ENCODE data around the gene ISG20L2. TPM values are rescaled to one million over a fixed set of nuclear protein-coding genes. Genes with fewer than 3 reads are reported as not detected.

Gene ISG20L2
- total and polyA plus RNA-seq, 12 donors: 5.7 to 17.5 (median 13.3) TPM

- WGBS, 2 donors: 12 to 22% methylated on average over 26 to 29 of the region's 29 CpGs
- Histone ChIP-seq H3K4me3 (peak overlapping the region in 9 of 10 donors; percentile 31 to 53 (median 48)), H3K36me3 (no peaks in the 10 kb centered on the region), H3K4me1 (peaks cover 17 to 65% (median 40%) of the 10 kb centered on the region in 9 donors), H3K27me3 (peaks cover 5 to 54% (median 34%) of the 10 kb centered on the region in 7 donors), H3K27ac (peak overlapping the region in 9 of 10 donors; percentile 13 to 82 (median 70)), H3K9me3 (no peaks in the 10 kb centered on the region)
- ATAC-seq (peak; percentile 38 to 75 (median 68)), DNase-seq (peak; percentile 69 to 72)
- intact Hi-C loops (cut with DNase I): no loop called here
- no peak for TF ChIP-seq CTCF (IDR thresholded peaks at IDR 0.05)
Measured at GRCh38 chr1:156706657-156707416, 21.7 kb downstream of the ISG20L2 start.

DNA sequence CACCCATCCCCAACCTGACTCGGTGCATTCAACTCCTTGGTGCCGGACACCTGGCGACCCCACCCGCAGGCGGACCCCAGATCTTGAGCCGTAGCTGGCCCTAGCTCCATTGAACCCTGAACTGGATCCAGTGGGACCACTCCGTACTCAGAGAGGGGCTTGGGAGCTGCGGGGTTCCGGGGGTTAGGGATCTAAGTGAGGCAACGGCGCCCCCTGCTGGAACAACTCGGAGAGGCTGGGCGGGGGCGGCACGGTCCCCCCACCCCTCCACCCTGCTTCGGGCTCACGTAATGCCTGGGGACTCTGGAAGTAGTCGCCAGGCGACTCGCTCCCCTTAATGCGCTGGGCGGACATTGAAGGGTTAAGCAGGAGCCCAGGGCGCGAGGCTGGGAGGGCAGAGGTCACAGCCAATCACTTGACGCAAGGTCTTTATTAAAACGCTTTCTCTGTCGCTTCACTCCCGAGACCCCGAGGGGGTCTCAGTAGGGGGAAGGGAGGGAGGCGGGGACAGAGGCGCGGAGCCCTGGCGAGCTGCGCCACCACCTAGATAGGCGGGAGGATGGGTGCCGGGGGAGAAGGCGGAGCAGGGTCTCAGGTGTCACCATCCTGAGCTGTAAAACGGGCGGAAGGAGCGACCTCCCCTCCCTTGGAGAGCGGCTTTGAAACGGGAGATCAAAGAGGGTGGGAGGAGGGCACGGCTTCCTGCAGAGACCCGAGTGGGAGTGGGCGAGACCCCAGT lies 22.5 kb downstream of the ISG20L2 start:
- peak in 7 of 8 donors; percentile 53 to 83 (median 68) for ATAC-seq
- intact Hi-C loops (cut with DNase I): no loop called here
- Histone ChIP-seq H3K9me3 (no peaks in the 10 kb centered on the region), H3K4me3 (peak overlapping the region; percentile 20 to 53 (median 48)), H3K27ac (peak overlapping the region; percentile 13 to 82 (median 70)), H3K4me1 (peaks cover 17 to 65% (median 40%) of the 10 kb centered on the region in 9 donors), H3K27me3 (peaks cover 5 to 62% (median 41%) of the 10 kb centered on the region in 7 donors), H3K36me3 (no peaks in the 10 kb centered on the region)
- 1 to 2% methylated on average over 45 of the region's 45 CpGs for WGBS, 2 donors
- peak; percentile 62 to 89 (median 82) for TF ChIP-seq CTCF (IDR thresholded peaks at IDR 0.05)
- peak; percentile 57 to 58 for DNase-seq

DNA sequence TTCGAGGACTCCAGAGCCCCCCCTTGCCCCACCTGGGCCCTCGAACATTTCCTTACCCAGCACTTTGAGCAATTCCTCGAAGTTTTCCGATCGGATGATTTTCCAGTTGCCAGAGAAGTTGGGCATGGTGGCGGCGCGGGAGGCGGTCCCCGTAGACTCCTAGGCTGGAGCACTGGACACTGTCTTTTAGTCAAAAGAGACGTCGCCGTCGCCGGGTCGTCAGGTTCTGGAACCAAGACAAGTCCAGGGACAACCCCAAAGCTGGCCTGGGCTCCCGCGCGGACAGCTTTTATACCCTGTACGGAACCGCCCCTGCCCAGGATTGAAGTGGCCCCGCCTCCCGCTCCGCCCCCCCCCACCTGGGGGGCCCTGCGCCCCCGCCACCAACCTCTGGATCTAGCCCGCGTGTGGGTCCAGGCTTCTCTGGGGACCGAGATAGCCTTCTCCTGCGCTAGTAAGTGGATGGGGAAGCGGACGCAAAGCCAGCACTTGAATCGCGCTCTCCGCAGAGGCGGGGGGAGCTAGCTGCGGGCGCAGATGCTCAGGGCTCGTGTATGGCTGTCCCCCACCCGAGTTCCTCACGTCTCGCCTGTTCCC lies 23.1 kb downstream of the ISG20L2 start, which contains the start of gene CRABP2:
TSS of gene CRABP2 (minus strand) at position 263 of the 597 bp plus-strand sequence. CDS start at position 126, 137 bp downstream.
- intact Hi-C loops (cut with DNase I): no loop called here

More for the DNA sequence above, 23.1 kb downstream of the ISG20L2 start, which contains the start of gene CRABP2:
- H3K27me3 ChIP-seq: peaks cover 5 to 68% (median 48%) of the 10 kb centered on the region in 7 donors
- ATAC-seq (peak in 5 of 8 donors; percentile 2 to 21 (median 18)), DNase-seq (no peak)
- no peaks in the 10 kb centered on the region for H3K9me3 ChIP-seq
- peaks cover 17 to 63% (median 40%) of the 10 kb centered on the region in 9 donors for H3K4me1 ChIP-seq
- H3K4me3 ChIP-seq: peak within 1 kb of the TSS; percentile 20 to 53 (median 48)
- H3K27ac ChIP-seq: peak within 1 kb of the TSS; percentile 13 to 82 (median 70)
- 0 to 1% methylated on average over 41 to 42 of the region's 42 CpGs for WGBS, 2 donors
- no peaks in the 10 kb centered on the region for H3K36me3 ChIP-seq
- no peak for TF ChIP-seq CTCF (IDR thresholded peaks at IDR 0.05)
